Calu3 (cell line): ENCODE data around the gene AMMECR1. TPM values are rescaled to one million over a fixed set of nuclear protein-coding genes. Genes with fewer than 3 reads are reported as not detected.

Experiments used
- BruUV-seq: library from RNA; stranded (reverse); fragments of 400-500 nt; replicated peaks from 2 replicates; lab custom pipeline; 2021; lab: Mats Ljungman, UMichigan
- CTCF ChIA-PET: fragments of 300-600 bp; sonication (Branson Sonifier 250); formaldehyde crosslinking; loops from one replicate; lab custom pipeline; 2022; ENCODE audit warnings: antibody characterized with exemption; lab: Charles Lee
- DNase-seq: peaks from one replicate; pipeline ENCODE4 v3.0.0; 2022
- H3K27ac Mint-ChIP-seq: one replicate; pipeline ENCODE4 v1.8.0; 2022; ENCODE audit warnings: mixed read lengths; ENCODE audit not compliant: unreplicated experiment
- H3K27me3 Mint-ChIP-seq: one replicate; pipeline ENCODE4 v1.8.0; 2022; ENCODE audit warnings: mixed read lengths; ENCODE audit not compliant: unreplicated experiment
- H3K36me3 Mint-ChIP-seq: one replicate; pipeline ENCODE4 v1.8.0; 2022; ENCODE audit warnings: mild to moderate bottlenecking, moderate library complexity, mixed read lengths; ENCODE audit not compliant: insufficient read depth, unreplicated experiment
- H3K4me1 Mint-ChIP-seq: one replicate; pipeline ENCODE4 v1.8.0; 2022; ENCODE audit warnings: mild to moderate bottlenecking, low read depth, mixed read lengths; ENCODE audit not compliant: unreplicated experiment
- H3K4me3 Mint-ChIP-seq: one replicate; pipeline ENCODE4 v1.8.0; 2022; ENCODE audit warnings: mild to moderate bottlenecking, low read depth, moderate library complexity, mixed read lengths; ENCODE audit not compliant: unreplicated experiment
- H3K9me3 Mint-ChIP-seq: one replicate; pipeline ENCODE4 v1.8.0; 2022; ENCODE audit warnings: low read depth, mixed read lengths; ENCODE audit not compliant: unreplicated experiment
- intact Hi-C: fragments of 100-400 bp; cut with micrococcal nuclease; formaldehyde crosslinking; loops from one replicate; pipeline ENCODE4 v1.10.0; 2022; ENCODE audit not compliant: unreplicated experiment
- total RNA-seq: library from RNA; stranded (reverse); gene quantifications from 2 replicates; pipeline ENCODE4 v1.2.3, GENCODE V29; 2022
- TF ChIP-seq, protein P1 (sequence below): fragments of 200-600 bp; IDR thresholded peaks from one replicate; pipeline ENCODE4 v1.8.0; 2022; ENCODE audit warnings: antibody characterized with exemption; ENCODE audit not compliant: unreplicated experiment

The AMMECR1 gene
- total RNA-seq, 1 experiment from 2014 or later, result 23.5 TPM

DNA sequence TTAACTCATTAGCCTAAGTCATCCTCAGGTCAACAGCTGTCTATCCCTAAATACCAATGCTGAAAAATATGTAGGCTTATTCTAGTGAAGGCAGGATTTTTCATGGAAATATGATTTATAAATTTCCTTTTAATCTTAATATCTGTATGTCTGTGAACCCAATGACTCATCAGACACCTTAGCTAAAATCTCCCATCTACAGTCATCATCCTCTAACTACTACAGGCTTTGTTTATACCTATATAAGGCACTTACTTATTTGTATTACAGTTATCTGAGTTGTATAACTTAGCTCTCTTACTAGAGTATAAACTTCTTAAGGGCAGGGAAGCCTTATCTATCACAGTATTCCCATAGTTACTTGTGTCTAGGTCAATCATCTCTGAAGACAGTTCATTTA, 24.2 kb downstream of the AMMECR1 start:
- BruUV-seq, result no TSS peak
- H3K27me3 Mint-ChIP-seq, result no peaks in the 10 kb centered on the region
- CTCF ChIA-PET, result no interaction called here
- H3K27ac Mint-ChIP-seq, result no peak overlapping the region
- peaks cover 18% of the 10 kb centered on the region for H3K4me1 Mint-ChIP-seq
- intact Hi-C loops, result no loop called here
- H3K9me3 Mint-ChIP-seq, result no peaks in the 10 kb centered on the region
- TF ChIP-seq, protein P1, sequence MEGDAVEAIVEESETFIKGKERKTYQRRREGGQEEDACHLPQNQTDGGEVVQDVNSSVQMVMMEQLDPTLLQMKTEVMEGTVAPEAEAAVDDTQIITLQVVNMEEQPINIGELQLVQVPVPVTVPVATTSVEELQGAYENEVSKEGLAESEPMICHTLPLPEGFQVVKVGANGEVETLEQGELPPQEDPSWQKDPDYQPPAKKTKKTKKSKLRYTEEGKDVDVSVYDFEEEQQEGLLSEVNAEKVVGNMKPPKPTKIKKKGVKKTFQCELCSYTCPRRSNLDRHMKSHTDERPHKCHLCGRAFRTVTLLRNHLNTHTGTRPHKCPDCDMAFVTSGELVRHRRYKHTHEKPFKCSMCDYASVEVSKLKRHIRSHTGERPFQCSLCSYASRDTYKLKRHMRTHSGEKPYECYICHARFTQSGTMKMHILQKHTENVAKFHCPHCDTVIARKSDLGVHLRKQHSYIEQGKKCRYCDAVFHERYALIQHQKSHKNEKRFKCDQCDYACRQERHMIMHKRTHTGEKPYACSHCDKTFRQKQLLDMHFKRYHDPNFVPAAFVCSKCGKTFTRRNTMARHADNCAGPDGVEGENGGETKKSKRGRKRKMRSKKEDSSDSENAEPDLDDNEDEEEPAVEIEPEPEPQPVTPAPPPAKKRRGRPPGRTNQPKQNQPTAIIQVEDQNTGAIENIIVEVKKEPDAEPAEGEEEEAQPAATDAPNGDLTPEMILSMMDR, result no peak
- H3K4me3 Mint-ChIP-seq, result no peak overlapping the region
- no peak for DNase-seq
- no peaks in the 10 kb centered on the region for H3K36me3 Mint-ChIP-seq

DNA sequence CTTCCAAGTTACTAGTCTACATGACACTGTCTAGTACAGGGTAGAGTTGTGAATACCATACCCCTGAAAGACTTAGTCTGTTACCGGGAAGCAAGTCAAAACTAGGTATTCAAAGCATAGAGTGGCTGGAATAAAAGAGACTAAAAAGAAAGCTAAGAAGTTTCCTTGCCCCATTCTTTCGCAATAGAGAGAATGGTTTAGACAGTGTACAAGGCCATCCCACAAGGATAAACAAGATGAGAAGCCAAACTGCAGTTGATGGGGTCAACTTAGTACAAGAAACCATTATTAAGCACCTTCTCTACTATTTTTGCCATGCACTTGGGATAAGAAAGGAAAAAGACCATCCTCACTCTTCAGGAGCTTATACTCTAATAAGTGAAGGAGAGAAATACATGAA, 30.3 kb downstream of the AMMECR1 start:
- Mint-ChIP-seq H3K4me1 (peaks cover 38% of the 10 kb centered on the region), H3K36me3 (no peaks in the 10 kb centered on the region)

DNA sequence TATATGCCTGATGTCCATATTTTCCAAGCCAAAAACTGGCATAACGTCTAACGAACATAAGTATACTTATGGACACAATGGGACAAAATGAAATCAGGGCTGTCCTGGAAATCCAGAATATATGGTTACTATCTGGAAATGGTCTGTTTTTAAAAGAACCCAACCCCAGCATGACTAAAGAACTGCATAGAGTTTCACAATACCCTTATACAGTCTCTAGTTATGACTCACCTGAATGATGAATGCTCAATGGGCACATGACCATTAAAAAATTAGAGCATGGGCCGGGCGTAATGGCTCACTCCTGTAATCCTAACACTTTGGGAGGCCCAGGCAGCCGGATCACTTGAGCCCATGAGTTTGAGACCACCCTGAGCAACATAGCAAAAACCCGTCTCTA, 31.8 kb downstream of the AMMECR1 start:
- no peaks in the 10 kb centered on the region for H3K36me3 Mint-ChIP-seq
- no peaks in the 10 kb centered on the region for H3K9me3 Mint-ChIP-seq
- DNase-seq, result peak; percentile 28
- BruUV-seq, result no TSS peak
- H3K4me1 Mint-ChIP-seq, result peaks cover 51% of the 10 kb centered on the region
- no peak overlapping the region for H3K4me3 Mint-ChIP-seq
- TF ChIP-seq, protein P1, result no peak
- CTCF ChIA-PET, result no interaction called here
- H3K27me3 Mint-ChIP-seq, result no peaks in the 10 kb centered on the region
- intact Hi-C loops, result no loop called here
- H3K27ac Mint-ChIP-seq, result peak overlapping the region; percentile 60

More for the DNA sequence above, 30.3 kb downstream of the AMMECR1 start:
- no peaks in the 10 kb centered on the region for H3K9me3 Mint-ChIP-seq
- TF ChIP-seq, protein P1, result no peak
- H3K27ac Mint-ChIP-seq, result no peak overlapping the region
- intact Hi-C loops, result no loop called here
- CTCF ChIA-PET, result no interaction called here
- DNase-seq, result no peak
- H3K27me3 Mint-ChIP-seq, result no peaks in the 10 kb centered on the region
- no TSS peak for BruUV-seq
- no peak overlapping the region for H3K4me3 Mint-ChIP-seq

DNA sequence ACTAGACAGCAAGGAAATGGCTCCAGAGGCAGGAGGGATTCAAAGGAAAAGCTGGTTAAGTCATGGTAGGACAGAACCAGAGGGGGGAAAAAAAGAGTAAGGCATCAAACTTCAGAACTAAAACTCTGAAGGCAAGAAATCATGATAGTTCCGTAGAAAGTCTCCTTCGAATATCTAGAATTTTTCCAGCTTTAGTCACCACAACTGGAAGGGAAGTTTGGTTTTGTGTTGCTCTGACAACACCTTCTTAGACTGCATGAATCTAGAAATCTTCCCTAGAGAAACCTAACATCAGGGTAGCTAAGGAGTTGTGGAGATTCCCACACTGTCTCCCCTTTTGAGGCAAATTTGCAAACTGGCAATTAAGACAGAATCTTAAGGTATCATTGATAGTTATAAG, 33.7 kb downstream of the AMMECR1 start:
- H3K4me1 Mint-ChIP-seq, result peaks cover 39% of the 10 kb centered on the region
- CTCF ChIA-PET, result no interaction called here
- no peaks in the 10 kb centered on the region for H3K9me3 Mint-ChIP-seq
- TF ChIP-seq, protein P1, result no peak
- H3K36me3 Mint-ChIP-seq, result no peaks in the 10 kb centered on the region
- intact Hi-C loops, result loop anchor here (5.0 kb wide), 3 partner anchors 33 to 67 kb away; partner anchors contain the start of gene AMMECR1
- H3K4me3 Mint-ChIP-seq, result no peak overlapping the region
- H3K27me3 Mint-ChIP-seq, result no peaks in the 10 kb centered on the region
- H3K27ac Mint-ChIP-seq, result peak overlapping the region; percentile 60
- no peak for DNase-seq
- BruUV-seq, result no TSS peak
